Mesothelial cell of epicardium (in vitro differentiated cells): Measurements from ENCODE around the gene RBM20. TPM values are rescaled to one million over a fixed set of nuclear protein-coding genes. Genes with fewer than 3 reads are reported as not detected.
"Not testable (repeated sequence)": the region's sequence is repeated elsewhere in the genome, so short reads cannot be mapped to it uniquely, and the experiment has no call there.

Experiments
- DNase-seq, 2 experiments: peaks; one replicate each; pipeline ENCODE4 v3.0.0; 2021; ENCODE audit warnings: low spot score in 2 of 2; ENCODE audit not compliant: unreplicated experiment in 2 of 2
- H3K27ac Mint-ChIP-seq: 2 replicates; pipeline ENCODE4 v1.8.0; 2021; ENCODE audit warnings: mixed read lengths
- H3K27me3 Mint-ChIP-seq: 2 replicates; pipeline ENCODE4 v1.8.0; 2021; ENCODE audit warnings: low read depth, mixed read lengths
- H3K36me3 Mint-ChIP-seq: 2 replicates; pipeline ENCODE4 v1.8.0; 2021; ENCODE audit warnings: mixed read lengths
- H3K4me1 Mint-ChIP-seq: 2 replicates; pipeline ENCODE4 v1.8.0; 2021; ENCODE audit warnings: mixed read lengths
- H3K4me3 Mint-ChIP-seq: 2 replicates; pipeline ENCODE4 v1.8.0; 2021; ENCODE audit warnings: mild to moderate bottlenecking, moderate library complexity, mixed read lengths
- H3K9me3 Mint-ChIP-seq: 2 replicates; pipeline ENCODE4 v1.8.0; 2021; ENCODE audit warnings: mixed read lengths
- total RNA-seq: library from RNA; stranded (reverse); gene quantifications from 3 replicates; pipeline ENCODE4 v1.2.1, GENCODE V29; 2021
- TF ChIP-seq, protein P1 (sequence below): fragments of 200-600 bp; sonication (generic); IDR thresholded peaks from one replicate; pipeline ENCODE4 v1.5.0; 2021; ENCODE audit warnings: antibody characterized with exemption; ENCODE audit not compliant: unreplicated experiment

Gene RBM20
- total RNA-seq, 1 donor from 2014 or later, result 23.3 TPM

DNA sequence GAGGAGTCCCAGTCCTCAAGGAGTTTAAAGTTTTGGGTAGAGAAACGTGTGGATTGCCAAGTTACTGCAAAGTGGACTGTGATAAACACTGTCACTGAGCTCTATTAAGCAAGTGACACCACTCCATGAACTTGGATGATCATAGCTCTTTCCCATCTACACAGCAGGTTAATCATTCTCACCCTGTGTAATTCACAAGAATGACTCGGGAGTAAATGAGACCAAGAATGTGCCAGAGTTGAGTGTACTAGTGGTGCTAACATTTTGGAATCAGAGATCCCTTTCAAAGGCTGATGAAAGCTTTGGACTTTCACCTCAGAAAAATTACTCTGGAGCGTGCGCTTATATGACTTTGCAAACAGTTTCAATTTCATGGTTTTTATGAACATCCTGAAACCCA, 80.8 kb downstream of the RBM20 start:
- H3K27me3 Mint-ChIP-seq, result no peaks in the 10 kb centered on the region
- peaks cover 16% of the 10 kb centered on the region for H3K4me1 Mint-ChIP-seq
- peaks cover 6% of the 10 kb centered on the region for H3K36me3 Mint-ChIP-seq
- no peak overlapping the region for H3K27ac Mint-ChIP-seq
- TF ChIP-seq, protein P1, sequence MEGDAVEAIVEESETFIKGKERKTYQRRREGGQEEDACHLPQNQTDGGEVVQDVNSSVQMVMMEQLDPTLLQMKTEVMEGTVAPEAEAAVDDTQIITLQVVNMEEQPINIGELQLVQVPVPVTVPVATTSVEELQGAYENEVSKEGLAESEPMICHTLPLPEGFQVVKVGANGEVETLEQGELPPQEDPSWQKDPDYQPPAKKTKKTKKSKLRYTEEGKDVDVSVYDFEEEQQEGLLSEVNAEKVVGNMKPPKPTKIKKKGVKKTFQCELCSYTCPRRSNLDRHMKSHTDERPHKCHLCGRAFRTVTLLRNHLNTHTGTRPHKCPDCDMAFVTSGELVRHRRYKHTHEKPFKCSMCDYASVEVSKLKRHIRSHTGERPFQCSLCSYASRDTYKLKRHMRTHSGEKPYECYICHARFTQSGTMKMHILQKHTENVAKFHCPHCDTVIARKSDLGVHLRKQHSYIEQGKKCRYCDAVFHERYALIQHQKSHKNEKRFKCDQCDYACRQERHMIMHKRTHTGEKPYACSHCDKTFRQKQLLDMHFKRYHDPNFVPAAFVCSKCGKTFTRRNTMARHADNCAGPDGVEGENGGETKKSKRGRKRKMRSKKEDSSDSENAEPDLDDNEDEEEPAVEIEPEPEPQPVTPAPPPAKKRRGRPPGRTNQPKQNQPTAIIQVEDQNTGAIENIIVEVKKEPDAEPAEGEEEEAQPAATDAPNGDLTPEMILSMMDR, result no peak
- H3K4me3 Mint-ChIP-seq, result no peak overlapping the region
- no peak for DNase-seq
- H3K9me3 Mint-ChIP-seq, result no peaks in the 10 kb centered on the region

DNA sequence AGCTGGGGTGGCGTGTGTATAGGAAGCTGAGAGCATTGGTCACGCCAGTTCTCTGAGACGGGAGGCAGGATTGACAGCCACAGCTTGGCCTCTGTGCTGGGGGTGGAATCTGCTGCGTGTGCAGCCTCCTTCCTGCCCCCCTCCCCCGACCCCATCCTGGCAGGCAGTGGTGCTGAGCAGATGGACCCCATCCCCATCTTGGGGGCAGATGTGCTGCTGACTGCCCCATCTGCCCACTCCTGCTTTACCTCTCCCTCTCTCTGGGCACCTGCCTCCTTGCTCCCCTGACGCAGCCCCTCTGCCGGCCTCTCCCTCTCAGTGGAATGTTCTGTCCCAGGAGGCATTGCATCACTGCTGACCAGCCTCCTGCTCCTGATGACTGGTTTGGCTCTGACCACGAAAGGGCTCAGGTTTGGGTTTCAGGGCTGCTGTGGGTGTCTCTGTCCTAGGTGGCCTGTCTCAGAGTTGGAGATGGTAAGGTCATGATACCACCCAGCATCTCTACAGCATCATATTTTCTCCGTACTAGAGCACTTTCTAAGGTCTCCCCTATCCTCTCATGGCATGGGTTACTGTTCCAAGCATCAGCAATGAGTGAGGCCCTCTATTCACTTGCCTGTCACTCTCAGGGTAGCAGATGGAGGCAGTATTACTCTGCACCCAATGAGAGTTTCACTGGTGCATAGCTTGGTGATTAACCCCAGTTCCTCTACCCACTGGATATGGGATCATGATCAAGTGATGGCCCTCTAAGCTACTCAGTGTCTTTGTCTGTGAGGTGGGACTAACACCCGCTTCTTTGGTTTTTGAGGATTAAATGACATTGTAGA, 81.9 kb downstream of the RBM20 start:
- Mint-ChIP-seq H3K27me3 (no peaks in the 10 kb centered on the region), H3K4me3 (no peak overlapping the region), H3K9me3 (no peaks in the 10 kb centered on the region), H3K36me3 (peaks cover under 1% of the 10 kb centered on the region), H3K27ac (peak overlapping the region; percentile 34), H3K4me1 (peaks cover 19% of the 10 kb centered on the region)
- TF ChIP-seq, protein P1, result no peak
- no peak for DNase-seq

DNA sequence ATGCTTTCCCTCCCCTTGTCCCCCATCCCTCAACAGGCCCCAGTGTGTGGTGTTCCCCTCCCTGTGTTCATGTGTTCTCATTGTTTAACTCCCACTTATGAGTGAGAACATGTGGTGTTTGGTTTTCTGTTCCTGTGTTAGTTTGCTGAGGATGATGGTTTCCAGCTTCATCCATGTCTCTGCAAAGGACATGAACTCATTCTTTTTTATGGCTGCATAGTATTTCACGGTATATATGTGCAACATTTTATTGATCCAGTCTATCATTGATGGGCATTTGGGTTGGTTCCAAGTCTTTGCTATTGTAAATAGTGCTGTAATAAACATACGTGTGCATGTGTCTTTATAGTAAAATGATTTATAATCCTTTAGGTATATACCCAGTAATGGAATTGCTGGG, 83.6 kb downstream of the RBM20 start:
- H3K9me3 Mint-ChIP-seq, H3K4me3 Mint-ChIP-seq, H3K27ac Mint-ChIP-seq, DNase-seq, H3K36me3 Mint-ChIP-seq, H3K27me3 Mint-ChIP-seq: not testable (repeated sequence)
- peaks cover 16% of the 10 kb centered on the region for H3K4me1 Mint-ChIP-seq

DNA sequence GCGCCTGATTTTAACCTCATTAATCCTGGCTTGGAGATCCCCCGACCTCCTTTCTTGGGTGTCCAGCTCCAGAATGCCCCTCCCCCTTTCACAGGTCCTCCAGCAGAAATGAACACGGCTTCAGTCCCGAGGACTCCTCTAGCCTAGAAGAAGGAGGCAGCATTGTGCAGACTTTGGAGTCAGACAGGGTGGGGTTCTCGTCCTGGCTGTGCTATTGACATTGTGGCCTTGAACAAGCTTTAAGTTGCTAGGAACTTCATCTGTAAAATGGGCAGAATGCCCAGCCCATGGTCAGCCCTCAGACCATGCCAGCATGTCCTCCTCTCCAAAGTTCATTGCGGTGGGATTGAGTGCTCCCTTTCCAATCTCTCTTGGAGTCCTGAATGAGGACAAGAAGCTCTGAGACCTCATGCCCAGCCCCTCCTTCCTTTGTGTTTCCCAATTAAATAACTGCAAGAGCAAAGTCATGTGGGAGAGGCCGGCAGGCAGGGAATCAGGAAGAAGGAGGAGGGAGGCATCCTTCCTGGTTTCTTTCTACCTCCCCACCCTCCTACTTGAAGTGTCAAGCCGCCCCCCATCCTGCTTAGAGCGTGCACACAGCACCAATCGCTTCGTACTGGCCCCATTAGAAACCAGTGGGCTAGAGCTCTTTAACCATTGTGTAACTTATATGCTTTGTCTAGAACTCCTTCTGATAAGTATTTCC, 86.4 kb downstream of the RBM20 start:
- Mint-ChIP-seq H3K27me3 (no peaks in the 10 kb centered on the region), H3K4me3 (no peak overlapping the region), H3K4me1 (peaks cover 23% of the 10 kb centered on the region), H3K9me3 (no peaks in the 10 kb centered on the region), H3K27ac (no peak overlapping the region), H3K36me3 (no peaks in the 10 kb centered on the region)
- no peak for DNase-seq
- TF ChIP-seq, protein P1, result no peak

DNA sequence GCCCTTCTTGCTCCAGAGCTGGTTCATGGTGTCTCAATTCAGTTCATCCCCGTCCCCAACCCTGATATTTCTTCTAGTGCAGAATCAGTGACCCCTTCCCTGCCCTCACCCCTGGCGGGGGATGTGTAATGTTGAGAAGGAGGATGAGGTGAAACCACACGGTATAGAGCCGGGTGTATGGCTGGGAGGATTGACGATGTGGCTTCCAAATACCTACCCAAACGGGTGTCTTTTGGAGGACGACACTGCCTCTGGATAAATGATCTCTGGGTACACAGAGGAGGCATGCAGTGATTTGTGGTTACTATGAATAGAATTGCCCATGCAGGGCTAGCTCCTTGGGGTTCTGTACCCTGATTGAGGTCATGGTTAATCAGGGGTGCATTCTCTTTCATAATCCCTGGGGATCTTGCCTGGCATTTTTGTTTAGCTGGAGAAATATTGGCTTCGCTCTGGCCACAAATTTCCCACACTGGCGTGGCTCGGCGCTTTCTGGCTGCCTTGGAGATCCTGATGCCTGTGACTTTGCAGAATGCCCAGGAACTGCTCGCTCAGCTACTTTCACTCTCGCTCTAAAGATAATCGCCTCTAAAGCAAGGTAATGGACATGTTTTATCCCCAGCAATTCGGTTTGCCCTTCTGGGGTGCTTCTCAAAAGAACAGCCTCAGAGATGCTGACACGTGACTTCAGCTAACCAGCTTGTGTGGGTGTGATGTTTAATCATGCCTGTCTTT, 89.2 kb downstream of the RBM20 start:
- Mint-ChIP-seq H3K9me3 (no peaks in the 10 kb centered on the region), H3K4me3 (no peak overlapping the region), H3K27ac (no peak overlapping the region), H3K36me3 (no peaks in the 10 kb centered on the region), H3K27me3 (no peaks in the 10 kb centered on the region), H3K4me1 (peaks cover 23% of the 10 kb centered on the region)
- no peak for DNase-seq
- TF ChIP-seq, protein P1, result no peak
